WI38 (cell line): Measurements from ENCODE around the gene SPPL2B.

Source experiments
- H3K4me3 ChIP-seq: 2 replicates; pipeline ENCODE4 v1.5.1; 2011; ENCODE audit warnings: low read depth, mild to moderate bottlenecking, control low read depth, low read length
- TF ChIP-seq, protein P1 (sequence below): IDR thresholded peaks from 2 replicates; pipeline ENCODE4 v1.5.1; 2012; ENCODE audit warnings: low read depth, mild to moderate bottlenecking, control low read depth, low read length

The SPPL2B gene

GRCh38 chr19:2334986-2335846 lies 6.7 kb downstream of the SPPL2B start:
- TF ChIP-seq, protein P1, sequence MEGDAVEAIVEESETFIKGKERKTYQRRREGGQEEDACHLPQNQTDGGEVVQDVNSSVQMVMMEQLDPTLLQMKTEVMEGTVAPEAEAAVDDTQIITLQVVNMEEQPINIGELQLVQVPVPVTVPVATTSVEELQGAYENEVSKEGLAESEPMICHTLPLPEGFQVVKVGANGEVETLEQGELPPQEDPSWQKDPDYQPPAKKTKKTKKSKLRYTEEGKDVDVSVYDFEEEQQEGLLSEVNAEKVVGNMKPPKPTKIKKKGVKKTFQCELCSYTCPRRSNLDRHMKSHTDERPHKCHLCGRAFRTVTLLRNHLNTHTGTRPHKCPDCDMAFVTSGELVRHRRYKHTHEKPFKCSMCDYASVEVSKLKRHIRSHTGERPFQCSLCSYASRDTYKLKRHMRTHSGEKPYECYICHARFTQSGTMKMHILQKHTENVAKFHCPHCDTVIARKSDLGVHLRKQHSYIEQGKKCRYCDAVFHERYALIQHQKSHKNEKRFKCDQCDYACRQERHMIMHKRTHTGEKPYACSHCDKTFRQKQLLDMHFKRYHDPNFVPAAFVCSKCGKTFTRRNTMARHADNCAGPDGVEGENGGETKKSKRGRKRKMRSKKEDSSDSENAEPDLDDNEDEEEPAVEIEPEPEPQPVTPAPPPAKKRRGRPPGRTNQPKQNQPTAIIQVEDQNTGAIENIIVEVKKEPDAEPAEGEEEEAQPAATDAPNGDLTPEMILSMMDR, result no peak
- H3K4me3 ChIP-seq, result no peak overlapping the region

DNA sequence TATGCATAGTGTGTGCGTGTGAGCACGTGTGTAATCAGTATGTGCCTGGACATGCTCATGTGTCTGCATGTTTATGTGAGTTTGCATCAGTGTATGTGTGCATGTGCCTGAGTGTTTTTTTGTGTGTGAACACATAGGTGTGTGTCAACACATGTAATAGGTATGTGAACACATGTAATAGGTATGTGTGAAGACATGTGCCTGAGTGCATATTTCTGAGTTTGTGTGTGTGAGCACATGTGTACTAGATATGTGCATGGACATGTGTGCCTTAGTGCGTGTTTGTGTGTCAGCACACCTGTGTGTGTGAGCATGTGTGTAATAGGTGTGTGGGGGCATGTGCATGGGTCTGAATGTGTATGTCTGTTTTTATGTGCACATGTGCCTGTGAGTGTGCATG lies 7.4 kb downstream of the SPPL2B start:
- no peak overlapping the region for H3K4me3 ChIP-seq
- TF ChIP-seq, protein P1, result no peak

DNA sequence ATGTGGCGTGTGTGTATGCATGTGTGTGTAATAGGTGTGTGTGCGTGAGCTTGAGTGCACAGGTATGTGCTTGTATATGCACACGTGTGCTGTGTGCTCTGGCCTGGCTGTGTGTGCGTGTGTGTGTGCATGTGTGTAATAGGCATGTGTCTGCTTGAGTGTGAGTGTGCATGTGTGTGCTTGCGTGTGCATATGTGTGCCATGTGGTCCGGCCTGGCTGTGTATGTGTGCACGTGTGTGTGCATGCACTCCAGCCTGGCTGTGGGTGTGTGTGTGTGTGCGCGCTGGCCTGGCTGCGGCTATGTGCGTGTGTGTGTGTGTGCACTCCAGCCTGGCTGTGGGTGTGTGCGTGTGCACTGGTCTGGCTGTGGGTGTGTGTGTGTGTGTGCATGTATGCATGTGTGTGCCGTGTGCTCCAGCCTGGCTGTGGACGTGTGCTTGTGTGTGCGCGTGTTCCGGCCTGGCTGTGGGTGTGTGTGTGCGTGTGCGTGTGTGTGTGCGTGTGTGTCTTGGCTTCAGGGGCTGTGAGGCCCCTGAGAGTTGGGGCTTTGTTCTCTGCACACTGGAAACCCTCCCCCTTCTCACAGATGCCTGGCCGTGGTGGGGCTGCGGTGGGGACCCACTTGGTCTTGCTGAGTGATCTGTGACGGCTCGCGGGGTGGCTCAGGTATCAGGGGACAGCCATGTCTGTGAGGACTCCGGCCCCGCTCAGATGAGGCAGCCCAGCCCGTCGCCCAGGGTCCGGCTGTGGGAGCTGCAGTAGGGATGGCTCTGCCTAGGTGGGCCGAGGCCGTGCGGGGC lies 8.2 kb downstream of the SPPL2B start:
- TF ChIP-seq, protein P1, result no peak
- no peak overlapping the region for H3K4me3 ChIP-seq

GRCh38 chr19:2337329-2337707 lies 8.8 kb downstream of the SPPL2B start:
- TF ChIP-seq, protein P1, result no peak
- H3K4me3 ChIP-seq, result no peak overlapping the region

DNA sequence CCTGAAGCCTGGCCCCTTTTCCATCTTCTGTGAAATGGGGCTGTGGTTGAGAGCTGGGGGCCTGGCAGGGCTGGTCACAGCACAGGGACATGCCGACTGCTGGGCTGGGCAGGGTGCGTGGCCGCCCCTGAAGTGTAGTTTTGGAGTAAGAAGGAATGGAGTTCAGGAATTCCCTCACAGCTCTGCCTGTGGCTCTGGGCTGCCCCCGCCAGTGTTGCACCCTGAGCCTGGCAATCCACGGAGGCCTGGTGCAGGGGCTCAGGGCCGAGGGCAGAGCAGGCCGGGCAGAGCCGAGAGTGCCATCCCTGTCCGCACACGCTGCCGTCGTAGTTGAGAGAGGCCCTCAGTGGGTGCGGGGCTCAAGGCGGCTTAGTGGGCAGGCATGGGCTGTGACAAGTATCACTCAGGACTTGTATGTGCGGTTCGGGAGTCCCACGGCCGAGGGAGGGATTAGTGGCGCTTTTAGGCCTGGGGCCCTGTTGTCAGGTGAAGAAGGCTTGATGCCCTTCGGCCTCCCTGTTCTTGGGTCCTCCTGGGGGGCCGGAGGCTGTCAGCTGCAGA lies 9.7 kb downstream of the SPPL2B start:
- TF ChIP-seq, protein P1, result no peak
- no peak overlapping the region for H3K4me3 ChIP-seq

- no peak overlapping the region for H3K4me3 ChIP-seq
- TF ChIP-seq, protein P1, result no peak
Measured at GRCh38 chr19:2338751-2339643, 10.5 kb downstream of the SPPL2B start.
